GM13976 (cell line): ENCODE data around the gene COP1.
"Not testable (repeated sequence)": the region's sequence is repeated elsewhere in the genome, so short reads cannot be mapped to it uniquely, and the experiment has no call there.

Source experiments
- DNase-seq: peaks from one replicate; pipeline ENCODE4 v3.0.0; 2012; ENCODE audit warnings: low spot score
- in situ Hi-C: fragments of 300-500 bp; cut with MboI; formaldehyde crosslinking; loops from one replicate; pipeline ENCODE4 v1.12.0; 2022; ENCODE audit warnings: low sequenced_read_pairs, mixed read lengths, inconsistent platforms; ENCODE audit not compliant: unreplicated experiment
- TF ChIP-seq, protein P1 (sequence below): IDR thresholded peaks from 2 replicates; pipeline ENCODE4 v1.5.1; 2012; ENCODE audit warnings: borderline replicate concordance, mild to moderate bottlenecking; ENCODE audit not compliant: insufficient read depth; ENCODE audit errors: extremely low read depth, missing control alignments, control extremely low read depth

COP1 gene

DNA sequence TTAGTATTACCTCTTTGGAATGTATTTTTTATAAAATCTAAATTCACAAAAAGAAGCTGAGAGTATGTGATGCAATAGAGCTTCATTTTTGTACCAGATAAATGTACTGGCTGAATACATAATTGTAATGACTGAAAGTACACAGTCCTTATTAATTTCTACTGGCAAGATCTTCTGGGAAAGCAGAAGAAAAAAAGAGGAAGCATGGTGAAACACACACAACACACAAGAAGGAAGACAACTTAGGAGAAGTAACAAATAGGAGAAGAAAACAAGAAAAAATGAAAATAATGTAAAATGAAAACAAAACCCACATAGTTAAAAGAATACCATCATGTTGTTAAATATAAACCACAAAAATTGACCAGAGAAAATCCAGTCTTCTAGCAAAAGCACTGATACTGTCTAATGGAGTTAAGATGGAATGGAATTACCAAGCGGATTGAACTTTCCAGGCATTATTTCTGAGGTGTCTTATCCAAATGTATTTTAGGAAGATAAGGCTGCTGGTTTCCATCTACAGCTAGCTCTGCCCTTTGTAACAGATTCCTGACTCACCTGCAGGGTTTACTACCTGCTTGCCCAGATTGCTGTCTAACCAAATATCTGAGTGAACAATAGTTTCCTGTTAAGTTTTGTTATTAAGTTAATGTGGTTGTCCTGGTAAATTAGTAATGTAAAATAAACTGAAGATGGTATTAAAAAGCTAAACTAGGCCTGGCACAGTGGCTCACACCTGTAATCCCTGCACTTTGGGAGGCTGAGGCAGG, 4.5 kb upstream of the COP1 start:
- in situ Hi-C loops = no loop called here
- TF ChIP-seq, protein P1, sequence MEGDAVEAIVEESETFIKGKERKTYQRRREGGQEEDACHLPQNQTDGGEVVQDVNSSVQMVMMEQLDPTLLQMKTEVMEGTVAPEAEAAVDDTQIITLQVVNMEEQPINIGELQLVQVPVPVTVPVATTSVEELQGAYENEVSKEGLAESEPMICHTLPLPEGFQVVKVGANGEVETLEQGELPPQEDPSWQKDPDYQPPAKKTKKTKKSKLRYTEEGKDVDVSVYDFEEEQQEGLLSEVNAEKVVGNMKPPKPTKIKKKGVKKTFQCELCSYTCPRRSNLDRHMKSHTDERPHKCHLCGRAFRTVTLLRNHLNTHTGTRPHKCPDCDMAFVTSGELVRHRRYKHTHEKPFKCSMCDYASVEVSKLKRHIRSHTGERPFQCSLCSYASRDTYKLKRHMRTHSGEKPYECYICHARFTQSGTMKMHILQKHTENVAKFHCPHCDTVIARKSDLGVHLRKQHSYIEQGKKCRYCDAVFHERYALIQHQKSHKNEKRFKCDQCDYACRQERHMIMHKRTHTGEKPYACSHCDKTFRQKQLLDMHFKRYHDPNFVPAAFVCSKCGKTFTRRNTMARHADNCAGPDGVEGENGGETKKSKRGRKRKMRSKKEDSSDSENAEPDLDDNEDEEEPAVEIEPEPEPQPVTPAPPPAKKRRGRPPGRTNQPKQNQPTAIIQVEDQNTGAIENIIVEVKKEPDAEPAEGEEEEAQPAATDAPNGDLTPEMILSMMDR = no peak
- DNase-seq = no peak

GRCh38 chr1:176208034-176208433, 948 bp upstream of the COP1 start:
- in situ Hi-C loops = no loop called here
- no peak for DNase-seq
- TF ChIP-seq, protein P1 = no peak

DNA sequence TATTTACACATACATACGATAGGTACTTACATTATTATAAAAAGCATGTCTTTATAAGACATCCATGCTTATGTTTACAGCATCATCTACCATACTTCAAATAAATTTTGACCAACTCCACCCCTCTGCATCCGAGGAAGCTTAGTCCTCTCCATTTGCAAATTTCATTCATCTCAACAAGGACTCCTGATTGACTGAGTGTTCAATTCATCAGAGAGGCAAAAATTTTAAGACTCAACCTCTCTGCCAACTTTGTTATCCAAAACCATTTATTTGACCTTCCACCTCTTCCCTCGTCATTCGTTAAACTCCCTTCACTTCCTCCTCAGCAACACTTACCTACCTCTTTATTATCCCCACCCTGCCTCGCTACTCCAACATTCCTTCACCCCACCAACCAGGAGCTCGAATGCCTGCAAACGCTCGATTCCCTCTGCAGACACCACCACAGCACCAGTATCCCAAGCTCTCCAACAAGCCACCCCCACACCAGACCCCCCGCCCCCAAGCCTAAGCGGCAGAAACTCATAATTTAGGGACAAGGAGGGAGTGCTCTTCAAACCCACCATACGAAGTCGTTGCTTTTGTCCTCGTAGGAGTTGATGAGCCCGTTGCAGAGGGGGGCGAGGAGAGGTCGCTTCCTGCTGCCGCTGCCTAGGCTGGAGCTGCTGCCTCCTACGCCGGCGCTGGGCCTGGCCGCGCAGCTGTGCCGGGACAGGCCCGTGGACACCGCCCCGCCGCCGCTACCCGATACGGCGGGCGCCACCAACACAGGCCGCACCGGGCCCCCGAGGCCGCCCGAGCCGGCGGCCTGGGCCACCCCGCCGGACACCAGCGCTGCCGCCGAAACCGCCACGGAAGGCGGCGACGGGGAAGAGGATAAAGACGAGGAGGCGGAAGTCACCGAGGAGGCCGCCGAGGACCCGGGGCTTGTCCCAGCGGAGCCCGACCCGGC, 803 bp downstream of the COP1 start:
- in situ Hi-C loops = no loop called here
- TF ChIP-seq, protein P1 = no peak
- peak; percentile 59 for DNase-seq

DNA sequence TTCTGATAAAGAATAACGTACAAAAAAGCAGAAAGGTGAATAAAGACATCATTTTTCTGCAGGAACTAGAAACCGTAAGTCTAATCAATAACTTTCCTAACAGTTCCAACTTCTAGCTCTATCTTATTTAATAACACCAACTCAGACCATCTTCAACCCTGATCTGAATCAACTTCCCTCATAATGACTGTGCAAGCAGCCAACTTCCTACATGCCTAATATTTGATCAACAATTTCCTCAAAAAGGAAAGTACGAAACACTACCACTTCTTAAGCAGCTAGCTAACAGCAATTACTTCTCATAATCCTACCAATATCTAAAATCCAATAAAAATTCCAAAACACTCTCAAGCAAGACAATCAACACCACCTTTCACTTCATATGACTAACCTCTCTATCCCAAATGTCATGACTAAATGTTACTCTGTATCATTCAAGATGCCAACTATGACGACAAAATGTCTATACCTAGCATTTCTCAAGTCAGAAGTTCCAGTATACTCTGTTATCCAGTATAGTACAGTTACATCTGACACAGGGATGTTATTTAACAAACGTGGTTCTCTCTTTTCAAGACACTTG, 1.7 kb downstream of the COP1 start:
- peak; percentile 18 for DNase-seq
- TF ChIP-seq, protein P1 = no peak
- in situ Hi-C loops = no loop called here

DNA sequence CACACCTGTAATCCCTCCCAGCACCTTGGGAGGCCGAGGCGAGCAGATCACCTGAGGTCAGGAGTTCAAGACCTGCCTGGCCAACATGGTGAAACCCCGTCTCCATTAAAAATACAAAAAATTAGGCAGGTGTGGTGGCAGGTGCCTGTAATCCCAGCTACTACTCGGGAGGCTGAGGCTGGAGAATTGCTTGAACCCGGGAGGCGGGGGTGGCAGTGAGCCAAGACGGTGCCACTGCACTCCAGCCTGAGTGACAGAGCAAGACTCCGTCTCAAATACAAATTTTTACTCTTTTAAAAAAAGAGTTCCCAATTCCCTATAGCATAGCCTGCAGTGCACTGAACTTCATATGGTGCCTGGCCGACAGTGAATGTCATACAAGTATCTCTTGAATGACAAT, 2.4 kb downstream of the COP1 start:
- in situ Hi-C loops, DNase-seq: not testable (repeated sequence)

DNA sequence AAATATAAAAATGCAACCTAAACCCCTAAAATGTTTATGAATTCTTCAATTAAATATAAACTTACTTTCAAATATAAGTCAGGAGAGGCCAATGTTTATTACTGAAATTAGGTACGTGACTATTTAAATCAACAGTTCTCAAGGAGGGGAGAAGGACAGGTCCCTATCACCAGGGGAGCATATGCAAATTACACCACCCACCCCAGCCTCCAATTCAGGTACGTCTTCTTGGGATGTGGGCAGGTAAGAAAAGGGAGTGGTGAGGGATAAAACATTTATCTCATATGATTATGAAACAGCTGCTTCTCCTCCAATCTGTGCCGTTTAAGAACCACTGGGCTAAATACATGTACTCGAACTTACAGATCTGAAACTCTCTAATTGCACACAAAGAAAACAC, 3.4 kb downstream of the COP1 start:
- no peak for DNase-seq
- TF ChIP-seq, protein P1 = no peak
- in situ Hi-C loops = no loop called here

DNA sequence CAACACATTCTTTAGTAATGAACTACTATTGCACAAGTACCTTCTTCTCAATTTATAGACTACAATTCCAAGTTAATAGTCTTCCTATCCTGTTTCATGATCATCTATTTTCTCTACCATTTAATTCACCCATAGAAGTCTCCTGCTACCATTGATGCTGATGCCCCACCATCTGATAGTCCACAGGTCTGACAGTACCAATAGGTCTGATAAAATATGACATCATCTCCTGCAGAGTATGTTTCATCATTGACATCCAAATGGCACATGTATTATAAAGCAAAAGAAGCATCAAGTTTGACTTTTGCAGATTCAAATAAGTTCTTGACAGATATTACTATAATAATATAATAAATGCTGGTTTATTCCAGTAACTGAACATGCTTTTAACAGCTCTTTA, 5.5 kb downstream of the COP1 start:
- in situ Hi-C loops = no loop called here
- no peak for DNase-seq
- TF ChIP-seq, protein P1 = no peak
